ENCODE data around the gene PIK3R2.

The PIK3R2 gene

DNA sequence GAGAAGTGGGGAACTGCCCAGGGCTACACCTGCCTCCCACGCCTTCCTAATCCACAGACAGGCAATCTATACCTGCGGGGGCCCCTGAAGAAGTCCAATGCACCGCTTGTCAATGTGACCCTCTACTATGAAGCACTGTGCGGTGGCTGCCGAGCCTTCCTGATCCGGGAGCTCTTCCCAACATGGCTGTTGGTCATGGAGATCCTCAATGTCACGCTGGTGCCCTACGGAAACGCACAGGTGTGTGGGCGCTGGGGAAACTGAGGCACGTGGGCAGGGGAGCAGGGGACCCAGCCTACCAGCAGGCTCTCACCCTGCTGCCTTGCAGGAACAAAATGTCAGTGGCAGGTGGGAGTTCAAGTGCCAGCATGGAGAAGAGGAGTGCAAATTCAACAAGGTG is 22.0 kb downstream of the PIK3R2 start:
- TF ChIP-seq FOXP2 (optimal IDR thresholded peaks at IDR 0.05; ENCODE audit: borderline replicate concordance, extremely low read depth, extremely low read length, insufficient read depth), result no peak
- TF ChIP-seq SIN3A (IDR thresholded peaks at IDR 0.05; ENCODE audit: borderline replicate concordance, insufficient read depth, low read length), result no peak
- TF ChIP-seq, protein P1, sequence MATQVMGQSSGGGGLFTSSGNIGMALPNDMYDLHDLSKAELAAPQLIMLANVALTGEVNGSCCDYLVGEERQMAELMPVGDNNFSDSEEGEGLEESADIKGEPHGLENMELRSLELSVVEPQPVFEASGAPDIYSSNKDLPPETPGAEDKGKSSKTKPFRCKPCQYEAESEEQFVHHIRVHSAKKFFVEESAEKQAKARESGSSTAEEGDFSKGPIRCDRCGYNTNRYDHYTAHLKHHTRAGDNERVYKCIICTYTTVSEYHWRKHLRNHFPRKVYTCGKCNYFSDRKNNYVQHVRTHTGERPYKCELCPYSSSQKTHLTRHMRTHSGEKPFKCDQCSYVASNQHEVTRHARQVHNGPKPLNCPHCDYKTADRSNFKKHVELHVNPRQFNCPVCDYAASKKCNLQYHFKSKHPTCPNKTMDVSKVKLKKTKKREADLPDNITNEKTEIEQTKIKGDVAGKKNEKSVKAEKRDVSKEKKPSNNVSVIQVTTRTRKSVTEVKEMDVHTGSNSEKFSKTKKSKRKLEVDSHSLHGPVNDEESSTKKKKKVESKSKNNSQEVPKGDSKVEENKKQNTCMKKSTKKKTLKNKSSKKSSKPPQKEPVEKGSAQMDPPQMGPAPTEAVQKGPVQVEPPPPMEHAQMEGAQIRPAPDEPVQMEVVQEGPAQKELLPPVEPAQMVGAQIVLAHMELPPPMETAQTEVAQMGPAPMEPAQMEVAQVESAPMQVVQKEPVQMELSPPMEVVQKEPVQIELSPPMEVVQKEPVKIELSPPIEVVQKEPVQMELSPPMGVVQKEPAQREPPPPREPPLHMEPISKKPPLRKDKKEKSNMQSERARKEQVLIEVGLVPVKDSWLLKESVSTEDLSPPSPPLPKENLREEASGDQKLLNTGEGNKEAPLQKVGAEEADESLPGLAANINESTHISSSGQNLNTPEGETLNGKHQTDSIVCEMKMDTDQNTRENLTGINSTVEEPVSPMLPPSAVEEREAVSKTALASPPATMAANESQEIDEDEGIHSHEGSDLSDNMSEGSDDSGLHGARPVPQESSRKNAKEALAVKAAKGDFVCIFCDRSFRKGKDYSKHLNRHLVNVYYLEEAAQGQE (IDR thresholded peaks at IDR 0.05; ENCODE audit: insufficient read depth in 1 of 2, low read depth in 2 of 2, low read length in 2 of 2), result no peak
- no peak for TF ChIP-seq TAF1 (IDR thresholded peaks at IDR 0.05; ENCODE audit: borderline replicate concordance, insufficient read depth, low read length)
- TF ChIP-seq POLR2AphosphoS5 (IDR thresholded peaks at IDR 0.05; ENCODE audit: low read depth, low read length), result no peak

DNA sequence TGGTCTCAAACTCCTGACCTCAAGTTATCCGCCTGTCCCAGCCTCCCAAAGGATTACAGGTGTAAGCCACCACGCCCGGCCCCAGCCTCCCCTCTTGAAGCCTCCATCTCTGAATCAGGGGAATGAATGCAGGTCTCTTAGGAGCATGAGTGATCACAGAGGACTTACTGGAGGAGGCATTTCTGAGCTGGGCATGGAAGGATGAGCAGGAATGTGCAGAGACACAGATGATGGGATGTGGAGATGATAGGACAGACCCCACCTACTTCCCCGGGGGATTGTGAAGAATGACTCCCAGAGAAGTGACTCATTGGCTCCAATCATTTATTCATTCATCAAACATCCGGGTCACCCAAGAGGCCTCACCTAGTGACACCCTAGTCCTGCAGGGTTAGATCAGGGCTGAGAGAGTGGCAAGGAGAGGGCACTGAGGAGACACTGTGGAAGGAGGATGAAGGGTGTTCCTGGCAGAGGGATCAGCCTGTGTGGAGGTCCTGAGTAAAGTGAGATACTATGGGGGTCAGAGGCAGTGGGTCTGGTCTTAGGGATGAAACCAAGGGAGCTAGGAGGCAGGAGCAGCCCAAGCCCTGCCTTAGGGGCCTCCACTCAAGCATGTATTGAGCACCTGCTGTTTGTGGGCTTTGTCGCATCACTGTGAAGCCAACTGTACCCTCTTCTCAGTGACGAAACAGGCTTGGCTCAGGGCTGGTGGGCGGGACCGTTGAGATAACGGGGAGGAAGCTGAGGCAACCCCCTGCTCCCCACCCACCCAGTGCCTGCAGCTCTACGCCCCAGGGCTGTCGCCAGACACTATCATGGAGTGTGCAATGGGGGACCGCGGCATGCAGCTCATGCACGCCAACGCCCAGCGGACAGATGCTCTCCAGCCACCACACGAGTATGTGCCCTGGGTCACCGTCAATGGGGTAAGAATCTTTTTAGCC is 23.7 kb downstream of the PIK3R2 start:
- TF ChIP-seq POLR2AphosphoS5 (IDR thresholded peaks at IDR 0.05; ENCODE audit: low read depth, low read length), result no peak
- TF ChIP-seq, protein P1 (IDR thresholded peaks at IDR 0.05; ENCODE audit: insufficient read depth in 1 of 2, low read depth in 2 of 2, low read length in 2 of 2), result no peak
- TF ChIP-seq SIN3A (IDR thresholded peaks at IDR 0.05; ENCODE audit: borderline replicate concordance, insufficient read depth, low read length), result no peak
- no peak for TF ChIP-seq TAF1 (IDR thresholded peaks at IDR 0.05; ENCODE audit: borderline replicate concordance, insufficient read depth, low read length)
- TF ChIP-seq FOXP2 (optimal IDR thresholded peaks at IDR 0.05; ENCODE audit: borderline replicate concordance, extremely low read depth, extremely low read length, insufficient read depth), result no peak

DNA sequence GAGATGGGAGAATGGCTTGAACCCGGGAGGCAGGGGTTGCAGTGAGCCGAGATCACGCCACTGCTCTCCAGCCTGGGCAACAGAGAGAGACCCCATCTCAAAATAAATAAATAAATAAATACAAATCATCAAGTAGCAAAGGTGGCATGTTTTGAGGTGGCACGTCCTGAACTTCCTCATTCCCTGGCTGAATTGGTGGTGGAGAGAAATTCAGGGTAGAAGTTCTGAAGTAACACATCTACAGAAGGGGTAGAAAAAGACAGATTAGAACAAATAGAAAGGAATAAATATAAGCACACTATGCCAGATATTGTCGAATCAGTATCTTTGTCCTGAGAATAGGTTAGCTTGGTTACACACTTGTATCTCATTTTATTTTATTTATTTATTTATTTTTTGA is 27.0 kb downstream of the PIK3R2 start:
- no peak for TF ChIP-seq FOXP2 (optimal IDR thresholded peaks at IDR 0.05; ENCODE audit: borderline replicate concordance, extremely low read depth, extremely low read length, insufficient read depth)

DNA sequence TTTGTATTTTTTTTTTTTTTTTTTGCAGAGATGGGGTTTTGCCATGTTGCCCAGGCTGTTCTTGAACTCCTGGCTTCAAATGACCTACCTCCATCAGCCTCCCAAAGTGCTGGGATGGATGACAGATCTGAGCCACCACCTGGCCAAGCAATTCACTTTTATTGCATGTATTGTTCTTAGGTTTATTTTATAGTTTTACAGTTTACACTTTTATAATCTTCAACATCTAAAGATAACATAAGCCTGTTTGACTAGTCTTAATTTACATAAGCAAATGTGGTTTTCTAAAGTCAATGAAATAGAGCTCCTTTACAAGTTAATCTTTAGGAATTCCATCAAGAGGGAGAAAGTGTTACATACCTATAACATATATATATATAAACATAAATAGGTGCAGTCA is 30.6 kb downstream of the PIK3R2 start:
- TF ChIP-seq SIN3A (IDR thresholded peaks at IDR 0.05; ENCODE audit: borderline replicate concordance, insufficient read depth, low read length), result no peak
- TF ChIP-seq POLR2AphosphoS5 (IDR thresholded peaks at IDR 0.05; ENCODE audit: low read depth, low read length), result no peak
- TF ChIP-seq FOXP2 (optimal IDR thresholded peaks at IDR 0.05; ENCODE audit: borderline replicate concordance, extremely low read depth, extremely low read length, insufficient read depth), result no peak
- TF ChIP-seq, protein P1 (IDR thresholded peaks at IDR 0.05; ENCODE audit: insufficient read depth in 1 of 2, low read depth in 2 of 2, low read length in 2 of 2), result no peak
- TF ChIP-seq TAF1 (IDR thresholded peaks at IDR 0.05; ENCODE audit: borderline replicate concordance, insufficient read depth, low read length), result no peak

DNA sequence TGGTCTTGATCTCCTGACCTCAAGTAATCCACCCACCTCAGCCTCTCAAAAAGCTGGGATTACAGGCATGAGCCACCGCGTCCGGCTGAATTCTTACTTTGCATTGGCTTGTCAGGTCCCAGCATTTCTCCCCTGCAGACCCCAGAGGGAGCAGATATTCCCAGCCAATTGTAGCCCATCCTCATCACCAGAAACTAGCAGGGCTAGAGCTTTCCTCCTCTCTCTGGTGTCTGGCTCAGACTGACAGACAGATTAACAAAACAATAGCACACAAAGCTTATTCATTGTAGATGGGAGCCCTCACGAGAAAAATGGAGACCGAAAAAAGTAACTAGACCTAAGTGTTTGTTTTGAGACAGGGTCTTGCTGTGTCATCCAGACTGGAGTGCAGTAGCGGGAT is 32.6 kb downstream of the PIK3R2 start:
- no peak for TF ChIP-seq POLR2AphosphoS5 (IDR thresholded peaks at IDR 0.05; ENCODE audit: low read depth, low read length)
- TF ChIP-seq, protein P1 (IDR thresholded peaks at IDR 0.05; ENCODE audit: insufficient read depth in 1 of 2, low read depth in 2 of 2, low read length in 2 of 2), result no peak
- no peak for TF ChIP-seq TAF1 (IDR thresholded peaks at IDR 0.05; ENCODE audit: borderline replicate concordance, insufficient read depth, low read length)
